Measurements from ENCODE around the gene PAK4.
A peak's percentile ranks its signal among the peaks of the same experiment; 100 is the strongest.
"Not testable (repeated sequence)": the region's sequence is repeated elsewhere in the genome, so short reads cannot be mapped to it uniquely, and the experiment has no call there.

The PAK4 gene

DNA sequence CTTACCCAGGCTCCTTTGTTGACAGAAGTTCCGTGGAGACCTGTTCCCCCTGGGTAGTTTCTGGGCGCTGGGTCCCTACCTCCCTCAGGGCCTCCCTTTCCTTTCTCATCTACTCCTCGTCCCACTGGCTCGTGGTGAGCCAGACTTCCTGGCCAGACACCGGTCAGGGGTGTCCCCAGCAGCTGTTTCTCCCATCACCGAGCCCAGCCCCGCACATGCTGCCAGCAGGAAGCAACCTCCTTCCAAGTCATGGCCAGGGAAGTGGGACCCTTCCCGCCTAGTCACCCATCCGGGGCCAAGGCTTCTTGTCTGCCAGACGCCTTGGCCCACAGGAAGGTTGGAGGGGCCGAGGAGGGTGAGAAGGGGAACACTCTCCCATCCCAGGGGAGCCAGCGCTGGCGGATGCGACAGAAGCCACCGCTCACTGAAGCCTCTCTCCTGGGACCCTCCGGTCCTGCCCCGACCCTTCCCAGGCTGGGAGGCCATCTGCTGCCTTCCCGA, 5.7 kb downstream of the PAK4 start:
- DNase-seq = no peak

DNA sequence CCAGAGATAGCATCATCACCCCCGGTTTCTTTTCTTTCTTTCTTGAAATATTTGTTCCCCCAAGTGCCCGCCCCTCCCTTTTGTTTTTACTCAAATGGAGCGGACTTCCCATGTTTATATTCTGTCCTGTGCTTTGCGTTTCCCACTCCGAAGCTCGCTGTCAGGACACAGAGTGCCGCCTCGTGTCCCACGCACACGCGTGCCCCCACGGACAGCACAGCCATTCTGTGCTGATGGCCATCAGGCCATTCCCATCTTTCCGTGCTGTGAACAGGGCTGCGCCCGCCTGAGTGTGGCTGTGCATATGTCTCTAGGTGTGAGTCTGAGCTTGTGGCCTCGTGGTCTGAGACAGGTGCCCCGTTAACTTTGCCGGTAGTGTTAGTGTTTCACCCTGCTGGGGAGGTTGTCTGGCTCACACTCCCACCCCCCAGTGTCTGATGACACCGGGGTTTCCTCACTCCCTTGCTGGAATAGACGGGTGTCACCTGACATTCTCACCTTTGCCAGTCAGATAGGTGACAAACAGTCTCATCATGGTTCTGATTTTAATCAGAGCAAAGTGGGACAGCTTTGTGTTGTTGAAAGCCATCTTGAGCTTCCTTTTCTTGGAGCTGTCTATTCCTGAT, 6.9 kb downstream of the PAK4 start:
- no peak for DNase-seq

DNA sequence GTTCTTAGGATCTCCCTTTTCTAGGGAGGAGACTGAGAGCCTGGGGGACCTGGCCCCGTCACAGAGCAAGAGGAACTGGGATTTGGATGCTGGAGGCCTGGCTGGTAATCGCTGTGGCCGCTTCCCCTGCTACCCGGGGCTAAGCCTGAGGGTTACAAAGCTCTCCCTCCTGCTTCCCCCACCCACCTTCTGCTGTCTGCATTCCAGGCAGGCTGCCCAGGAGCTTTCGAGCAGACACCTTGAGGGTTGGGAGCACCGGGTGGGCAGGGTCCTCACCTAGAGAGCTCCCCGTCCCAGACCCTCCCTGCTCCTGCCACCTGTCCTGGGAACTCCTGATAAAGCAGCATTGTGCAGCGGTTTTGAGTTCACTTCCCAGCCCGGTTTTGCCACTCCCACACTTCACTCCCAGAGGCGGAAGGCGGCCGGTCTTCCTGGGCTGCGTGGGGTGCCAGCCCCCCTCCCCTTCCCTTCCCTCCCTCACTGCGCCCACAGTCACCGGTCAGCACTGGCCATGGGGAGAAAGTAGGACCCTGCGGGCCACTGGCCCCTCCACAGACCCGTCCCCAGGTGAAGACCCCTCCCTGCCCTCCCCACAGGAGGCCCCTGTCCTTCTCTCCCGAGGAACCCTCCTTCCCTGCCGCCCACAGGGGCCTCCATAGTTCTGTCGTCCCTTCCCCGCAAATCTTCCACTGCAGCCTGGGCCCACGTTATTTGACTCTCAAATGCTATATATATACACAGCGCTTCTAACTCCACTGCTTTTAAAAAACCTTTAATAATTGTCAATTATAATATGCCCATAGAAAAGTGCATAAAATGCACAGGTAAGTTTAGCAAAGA, 8.1 kb downstream of the PAK4 start:
- no peak for DNase-seq

DNA sequence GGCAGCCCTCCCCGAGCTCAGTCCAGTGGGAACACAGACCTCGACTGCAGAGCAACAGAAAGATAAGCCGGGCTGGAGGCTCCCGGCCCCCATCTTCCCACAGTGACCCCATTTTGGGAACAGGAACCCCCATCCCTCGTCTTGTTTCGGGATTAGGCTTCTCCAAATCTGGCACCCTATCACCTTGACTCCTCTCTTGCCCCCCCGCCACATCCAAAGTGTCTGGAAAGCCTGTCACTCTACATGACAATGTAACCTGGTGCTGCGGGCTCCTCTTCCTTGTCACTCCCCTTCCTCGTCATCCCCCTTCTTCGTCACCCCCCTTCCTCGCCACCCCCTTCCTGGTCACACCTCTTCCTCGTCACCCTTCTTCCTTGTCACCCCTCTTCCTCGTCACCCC, 10.1 kb downstream of the PAK4 start:
- no peak for DNase-seq

DNA sequence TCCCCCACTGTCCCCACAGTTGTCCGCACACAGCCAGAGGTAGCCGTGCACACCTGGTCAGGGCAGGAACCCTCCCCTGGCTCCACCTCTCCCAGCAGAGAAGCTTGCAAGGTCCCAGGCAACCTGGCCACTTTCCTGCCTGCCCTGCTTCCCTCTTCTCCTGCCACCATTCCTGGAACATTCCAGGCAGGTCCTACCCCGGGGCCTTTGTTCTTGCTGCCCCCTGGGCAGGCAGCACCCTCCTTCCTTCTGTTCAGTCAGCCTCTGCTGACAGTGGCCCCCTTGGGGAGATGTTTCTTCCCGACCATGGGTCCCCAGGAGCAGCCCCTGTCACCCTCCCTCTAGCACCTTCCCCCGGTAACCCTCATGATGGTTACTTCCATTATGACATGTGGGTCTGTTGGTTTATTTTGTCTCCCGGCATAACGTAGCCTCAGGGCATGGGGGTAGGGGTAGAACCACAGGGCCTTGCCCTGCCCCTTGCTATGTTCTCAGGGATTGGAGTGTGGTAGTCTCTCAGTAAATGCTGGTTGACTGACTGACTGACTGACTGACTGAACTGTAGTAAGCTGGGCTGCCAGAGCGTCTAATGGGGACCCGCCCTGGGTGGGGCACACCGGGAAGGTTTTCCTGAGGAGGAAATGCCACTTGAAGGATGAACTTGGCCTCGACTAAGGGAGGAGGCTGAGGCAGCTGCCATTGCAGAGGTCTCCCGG, 10.8 kb downstream of the PAK4 start:
- no peak for DNase-seq

DNA sequence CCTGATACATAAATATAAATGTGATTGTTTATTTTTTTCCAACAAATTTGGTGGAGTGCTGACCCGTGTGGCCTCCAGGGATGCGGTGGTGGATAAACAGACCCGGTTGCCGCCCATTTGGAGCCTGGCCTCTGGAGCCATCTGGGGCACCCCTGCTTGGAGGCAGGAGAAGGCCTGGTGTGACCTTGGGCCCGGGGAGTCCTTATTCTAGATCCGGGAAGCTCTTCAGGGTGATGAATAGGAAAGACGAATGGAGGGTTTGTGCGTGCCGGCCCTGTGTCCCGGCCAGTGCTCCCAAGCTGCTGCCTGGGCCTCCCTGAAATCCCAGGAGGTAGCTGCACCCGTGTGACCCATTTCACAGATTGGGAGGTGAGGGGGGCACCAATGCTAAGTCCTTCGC, 11.5 kb downstream of the PAK4 start:
- no peak for DNase-seq

DNA sequence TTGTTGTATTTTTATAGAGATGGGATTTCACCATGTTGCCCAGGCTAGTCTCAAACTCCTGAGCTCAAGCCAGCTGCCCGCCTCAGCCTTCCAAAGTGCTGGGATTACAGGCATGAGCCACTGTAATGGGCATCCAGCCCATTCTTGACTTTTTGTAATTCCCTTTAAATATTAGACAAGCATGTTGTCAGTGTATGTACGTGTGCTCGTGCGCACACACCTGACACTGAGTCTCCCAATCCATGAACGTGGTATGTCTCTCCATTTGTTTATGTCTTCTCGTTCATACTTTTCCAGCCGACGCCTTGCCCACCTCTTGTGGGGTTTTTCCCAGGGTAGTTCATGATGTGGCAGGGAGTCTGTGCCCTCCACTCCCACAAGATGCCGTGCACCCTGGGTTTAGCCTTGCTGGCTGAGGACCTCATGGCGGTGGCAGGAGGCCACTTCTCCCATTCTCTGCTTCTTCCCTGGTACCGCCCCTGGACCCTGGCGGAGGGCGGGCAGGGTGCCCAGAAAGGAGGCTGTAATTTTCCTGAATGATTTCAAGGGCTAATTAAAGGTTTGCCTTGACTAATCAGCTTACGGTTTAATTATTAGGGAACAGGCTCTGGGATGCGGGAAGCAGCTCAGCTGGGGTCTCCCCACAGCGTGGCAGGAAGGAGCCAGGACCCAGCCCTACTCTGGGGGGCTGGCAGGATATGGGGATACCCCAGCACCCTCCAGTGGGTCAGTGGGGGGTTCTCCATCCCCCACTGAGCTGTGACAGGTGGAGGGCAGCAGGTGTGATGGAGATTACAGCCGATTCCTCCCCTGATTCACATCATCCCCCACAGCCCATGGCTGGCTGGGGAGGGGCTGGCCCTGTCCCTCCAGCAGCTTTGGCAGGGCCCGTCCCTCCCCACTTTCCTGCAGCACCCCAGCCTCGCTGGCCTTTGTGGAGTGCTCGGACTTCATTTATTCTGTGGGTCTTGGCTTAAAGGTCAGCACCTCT, 12.9 kb downstream of the PAK4 start:
- peak; percentile 87 for DNase-seq

DNA sequence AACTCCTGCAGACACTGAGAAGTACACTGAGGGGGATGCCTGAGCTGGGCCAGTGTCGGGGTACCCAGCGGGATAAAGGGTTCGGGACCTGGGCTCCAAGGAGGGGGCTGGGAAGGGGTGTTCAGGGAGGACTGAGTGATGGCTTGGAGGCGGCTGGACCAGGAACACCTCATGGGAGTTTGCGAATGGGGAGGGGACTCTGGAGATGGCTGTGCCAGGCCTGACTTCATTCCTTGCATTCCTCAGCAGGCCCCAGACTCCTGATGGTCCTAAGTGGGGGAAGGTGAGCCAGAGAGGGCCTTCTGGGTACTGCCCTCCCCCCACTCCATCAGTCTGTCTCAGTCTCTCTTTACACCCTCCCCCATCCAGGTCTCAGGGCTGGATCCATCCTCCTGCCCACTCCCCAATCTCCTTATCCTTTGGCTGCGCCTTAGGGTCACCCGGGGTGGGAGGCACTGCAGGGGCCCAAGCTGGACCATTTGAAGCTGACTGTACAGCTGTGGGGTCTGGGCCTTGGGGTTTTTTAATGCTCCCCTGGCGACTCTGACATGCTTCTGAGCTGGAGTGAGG, 13.8 kb downstream of the PAK4 start:
- DNase-seq = no peak

- DNase-seq = no peak
Measured at GRCh38 chr19:39139971-39140453, 14.4 kb downstream of the PAK4 start.

- DNase-seq = no peak
Measured at GRCh38 chr19:39140594-39140993, 15.0 kb downstream of the PAK4 start.

DNA sequence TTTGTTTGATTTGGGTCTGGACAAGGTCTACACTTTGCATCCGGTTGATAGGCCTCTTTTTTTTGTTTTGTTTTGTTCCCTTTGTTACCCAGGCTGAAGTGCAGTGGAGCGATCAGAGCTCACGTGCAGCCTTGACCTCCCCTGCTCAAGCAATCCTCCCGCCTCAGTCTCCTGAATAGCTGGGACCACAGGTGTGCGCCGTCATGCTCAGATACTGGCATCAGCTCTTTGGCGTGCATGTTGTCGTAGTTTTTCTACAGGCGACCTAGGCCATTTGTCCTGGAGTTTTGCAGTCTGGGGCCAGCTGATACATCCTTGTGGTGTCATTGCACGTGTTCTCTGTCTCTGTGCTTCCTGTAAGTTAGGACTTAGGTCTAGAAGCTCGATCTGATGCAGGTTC, 16.3 kb downstream of the PAK4 start:
- no peak for DNase-seq

DNA sequence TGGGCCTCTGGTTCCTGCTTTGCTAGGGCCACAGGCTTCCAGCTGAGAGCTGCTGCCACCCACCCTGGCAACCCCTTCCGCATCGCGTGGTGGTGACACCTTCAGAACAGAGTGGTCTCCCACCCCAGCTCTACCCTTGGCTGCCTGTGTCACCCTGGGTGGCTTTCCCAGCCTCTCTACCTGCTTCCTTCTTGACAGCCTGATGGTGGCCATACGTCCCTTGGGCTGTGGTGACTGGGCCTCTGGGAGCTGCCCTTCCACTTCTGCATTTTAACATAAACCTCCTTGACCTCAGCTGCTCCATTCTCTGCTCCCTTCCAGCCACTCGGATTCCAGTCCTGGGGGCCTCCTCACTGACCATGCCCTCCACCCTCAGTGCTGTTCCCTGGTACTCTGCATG, 17.0 kb downstream of the PAK4 start:
- DNase-seq = no peak

GRCh38 chr19:39143757-39144289, 18.2 kb downstream of the PAK4 start:
- not testable (repeated sequence) for DNase-seq

- no peak for DNase-seq
Measured at GRCh38 chr19:39144290-39145071, 18.9 kb downstream of the PAK4 start.

DNA sequence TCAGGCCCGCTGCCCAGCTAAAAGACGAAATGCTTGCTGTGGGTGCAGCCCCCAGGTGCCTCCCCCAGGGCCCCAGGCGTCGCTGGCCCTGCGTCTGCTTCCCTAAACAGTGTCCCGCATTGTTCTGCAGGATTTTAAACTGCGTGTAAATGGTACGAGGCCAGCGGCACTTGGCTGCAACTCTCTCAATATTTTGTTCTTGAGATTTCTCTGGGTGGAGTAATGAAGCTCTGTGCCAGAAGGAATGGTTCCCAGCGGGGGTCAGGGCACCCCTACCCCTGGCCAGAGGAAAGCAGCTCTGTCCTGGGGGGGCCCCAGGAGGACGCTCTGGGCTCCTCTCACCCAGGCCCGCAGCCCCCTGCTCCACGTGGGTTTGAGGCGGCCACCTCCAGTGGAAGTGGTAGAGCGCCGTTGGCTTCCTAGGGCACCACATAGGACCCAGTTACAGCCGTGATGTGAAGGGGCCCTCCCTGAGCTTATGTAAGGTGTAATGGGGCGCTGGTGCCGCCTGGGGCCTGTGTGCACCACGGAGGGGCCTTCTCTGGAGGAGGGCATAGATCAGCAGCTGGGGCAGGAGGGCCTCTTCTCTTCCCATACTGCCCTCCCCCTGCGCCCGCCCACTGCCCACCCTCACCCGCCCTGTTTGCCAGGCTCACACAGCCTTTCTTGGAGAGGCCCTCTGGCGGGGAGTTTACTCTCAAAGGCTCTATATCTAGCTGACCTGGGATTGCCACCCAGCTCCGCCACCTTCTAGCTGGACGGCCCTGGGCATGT, 19.8 kb downstream of the PAK4 start:
- DNase-seq = no peak

- DNase-seq = no peak
Measured at GRCh38 chr19:39146091-39146490, 20.5 kb downstream of the PAK4 start.

- no peak for DNase-seq
Measured at GRCh38 chr19:39146686-39147450, 21.3 kb downstream of the PAK4 start.

DNA sequence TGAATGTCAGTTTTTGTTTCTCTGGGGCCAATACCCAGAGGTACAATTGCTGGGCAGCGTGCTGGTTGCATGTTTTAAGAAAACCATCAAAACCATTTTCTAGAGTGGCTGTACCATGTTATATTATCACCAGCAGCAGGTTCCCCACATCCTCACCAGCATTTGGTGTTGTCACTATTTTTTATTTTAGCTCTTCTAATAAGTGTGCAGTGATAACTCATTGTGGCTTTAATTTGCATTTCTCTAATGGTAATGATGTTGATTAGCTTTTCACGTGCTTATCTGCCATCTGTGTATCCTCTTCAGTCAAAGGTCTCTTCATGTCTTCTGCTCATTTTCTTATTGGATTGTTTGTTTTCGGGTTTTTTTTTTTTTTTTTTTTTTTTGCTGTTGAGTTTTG, 21.9 kb downstream of the PAK4 start:
- DNase-seq = no peak

DNA sequence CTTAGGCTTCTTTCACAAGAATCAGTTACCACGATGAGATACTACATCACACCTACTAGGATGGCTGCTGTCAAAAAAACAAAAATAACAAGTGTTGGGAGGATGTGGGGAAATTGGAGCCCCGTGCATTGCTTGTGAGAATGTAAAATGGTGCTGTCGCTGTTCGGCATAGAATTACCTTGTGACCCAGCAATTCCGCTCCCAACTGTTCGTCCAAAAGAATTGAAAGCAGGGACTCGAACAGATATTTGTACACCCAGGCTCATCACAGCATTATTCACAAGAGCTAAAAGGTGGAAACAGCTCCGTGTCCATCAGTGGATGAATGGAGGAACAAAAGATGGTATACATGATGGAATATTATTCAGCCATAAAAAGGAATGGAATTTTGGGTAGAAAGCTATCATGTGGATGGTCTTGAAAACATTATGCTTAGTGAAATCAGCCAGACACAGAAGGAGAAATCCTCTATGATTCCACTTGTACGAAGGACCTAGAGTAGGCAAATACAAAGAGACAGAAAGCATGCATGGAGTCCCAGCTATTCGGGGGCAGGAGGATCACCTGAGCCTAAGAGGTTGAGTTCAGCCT, 23.4 kb downstream of the PAK4 start:
- DNase-seq = no peak

Data from COR-L47 (cell line).